Keratinocyte (primary cell): Measurements from ENCODE around the gene GNB1. TPM values are rescaled to one million over a fixed set of nuclear protein-coding genes. Genes with fewer than 3 reads are reported as not detected.

Source experiments
- DNase-seq: peaks from one replicate; pipeline ENCODE4 v3.0.0-alpha.2; 2011; ENCODE audit warnings: low read depth, missing footprints, low spot score
- FAIRE-seq: peaks from 2 replicates; lab custom pipeline; 2011; peaks lifted over from hg19 to GRCh38; lab: Jason Lieb, UNC
- H2AFZ ChIP-seq: 2 replicates; pipeline ENCODE4 v1.6.0; 2012; ENCODE audit warnings: low read length, control low read depth, inconsistent platforms; ENCODE audit not compliant: control insufficient read depth
- H3K27ac ChIP-seq: 2 replicates; pipeline ENCODE4 v1.5.1; 2011; ENCODE audit warnings: low read length; ENCODE audit not compliant: control insufficient read depth, insufficient read depth
- H3K27me3 ChIP-seq: 3 replicates; pipeline ENCODE4 v1.6.0; 2011; ENCODE audit warnings: low read length; ENCODE audit not compliant: control insufficient read depth, insufficient read depth; ENCODE audit errors: extremely low read depth
- H3K36me3 ChIP-seq, 2 experiments: 2 replicates in 1 of 2; 3 replicates in 1 of 2; pipeline ENCODE4 v1.5.1; 2011; ENCODE audit warnings: low read length in 2 of 2, mild to moderate bottlenecking in 1 of 2; ENCODE audit not compliant: control insufficient read depth in 2 of 2, insufficient read depth in 2 of 2; ENCODE audit errors: extremely low read depth in 1 of 2
- H3K4me1 ChIP-seq: 3 replicates; pipeline ENCODE4 v1.5.1; 2011; ENCODE audit warnings: low read length; ENCODE audit not compliant: control insufficient read depth, insufficient read depth; ENCODE audit errors: extremely low read depth
- H3K4me2 ChIP-seq: 3 replicates; pipeline ENCODE4 v1.6.0; 2011; ENCODE audit warnings: low read depth, low read length; ENCODE audit not compliant: control insufficient read depth, insufficient read depth; ENCODE audit errors: extremely low read depth
- H3K4me3 ChIP-seq, 3 experiments: fragments of 200-600 bp in 1 of 3; sonication (generic) in 1 of 3; 2 replicates in 2 of 3; 3 replicates in 1 of 3; pipeline ENCODE4 v1.5.1; 2011 to 2016; ENCODE audit warnings: low read length in 3 of 3, mild to moderate bottlenecking in 3 of 3, control low read depth in 2 of 3, inconsistent platforms in 1 of 3, low read depth in 1 of 3, mixed read lengths in 1 of 3, mixed run types in 1 of 3, moderate library complexity in 1 of 3; ENCODE audit not compliant: control insufficient read depth in 2 of 3, insufficient read depth in 2 of 3; ENCODE audit errors: extremely low read depth in 1 of 3
- H3K79me2 ChIP-seq: 2 replicates; pipeline ENCODE4 v1.6.0; 2012; ENCODE audit warnings: low read length; ENCODE audit not compliant: control insufficient read depth, insufficient read depth
- H3K9ac ChIP-seq: 3 replicates; pipeline ENCODE4 v1.6.0; 2011; ENCODE audit warnings: low read length; ENCODE audit not compliant: control insufficient read depth, insufficient read depth; ENCODE audit errors: extremely low read depth
- H3K9me1 ChIP-seq: 3 replicates; pipeline ENCODE4 v1.6.0; 2011; ENCODE audit warnings: low read length; ENCODE audit not compliant: control insufficient read depth, insufficient read depth; ENCODE audit errors: extremely low read depth
- H3K9me3 ChIP-seq: 2 replicates; pipeline ENCODE4 v1.5.1; 2012; ENCODE audit warnings: low read depth, low read length; ENCODE audit not compliant: control insufficient read depth
- H4K20me1 ChIP-seq: 3 replicates; pipeline ENCODE4 v1.6.0; 2011; ENCODE audit warnings: low read length; ENCODE audit not compliant: control insufficient read depth, insufficient read depth; ENCODE audit errors: extremely low read depth
- CTCF ChIP-seq, 3 experiments: IDR thresholded peaks in 1 of 3; conservative IDR thresholded peaks in 1 of 3; optimal IDR thresholded peaks in 1 of 3; 2 replicates in 2 of 3; 3 replicates in 1 of 3; pipeline versions ENCODE3 to v1.5.1; 2011; ENCODE audit warnings: low read length in 3 of 3, mild to moderate bottlenecking in 3 of 3, moderate library complexity in 2 of 3, control low read depth in 1 of 3, inconsistent platforms in 1 of 3; ENCODE audit not compliant: insufficient read depth in 2 of 3; ENCODE audit errors: extremely low read depth in 1 of 3
- EZH2 ChIP-seq: IDR thresholded peaks from one replicate; pipeline ENCODE4 v1.6.1; 2012; ENCODE audit warnings: inconsistent platforms, mild to moderate bottlenecking, low read length, moderate library complexity
- dilution Hi-C: fragments of 300-500 bp; cut with MboI; formaldehyde crosslinking; loops from one replicate; pipeline ENCODE4 v1.7.0; 2020; ENCODE audit warnings: low sequenced_read_pairs; ENCODE audit not compliant: extremely low pct_ligation_motif_present
- polyA plus RNA-seq, 5 experiments: library from polyadenylated mRNA; depleted of rRNA in 3 of 5; stranded (reverse) in 3 of 5; stranded (forward) in 1 of 5; unstranded in 1 of 5; fragments of >200 nt; gene quantifications; 1 replicate in 1 of 5; 2 replicates in 3 of 5; 3 replicates in 1 of 5; pipeline versions ENCODE4 v1.2.1 to v1.2.3, GENCODE V29; 2011 to 2012; ENCODE audit warnings: missing spikeins in 2 of 5, low read depth in 1 of 5, low replicate concordance in 1 of 5

Gene GNB1
- polyA plus RNA-seq, 1 donor (not counting 4 experiments of a cell fraction or from before 2014, with no cell fraction given), result 364 TPM

GRCh38 chr1:1921459-1921862 lies 30.6 kb upstream of the GNB1 start:
- Histone ChIP-seq H3K27me3 (peaks cover 19% of the 10 kb centered on the region), H3K4me3 (no peak overlapping the region)
- no peak for FAIRE-seq

GRCh38 chr1:1920608-1921458 lies 29.9 kb upstream of the GNB1 start:
- dilution Hi-C loops, result no loop called here
- Histone ChIP-seq H3K4me2 (no peak overlapping the region), H3K36me3 (no peaks in the 10 kb centered on the region), H3K9me3 (no peaks in the 10 kb centered on the region), H4K20me1 (no peaks in the 10 kb centered on the region), H3K27ac (no peak overlapping the region), H3K4me3 (no peak overlapping the region), H3K27me3 (peaks cover 16% of the 10 kb centered on the region), H3K79me2 (no peaks in the 10 kb centered on the region), H3K9ac (no peak overlapping the region), H3K9me1 (no peaks in the 10 kb centered on the region), H2AFZ (no peak overlapping the region), H3K4me1 (no peaks in the 10 kb centered on the region)
- TF ChIP-seq EZH2 (no peak), CTCF (optimal IDR thresholded peaks at IDR 0.05 in 1 of 3, IDR thresholded peaks at IDR 0.05 in 1 of 3, conservative IDR thresholded peaks at IDR 0.05 in 1 of 3; ENCODE audit: extremely low read depth in 1 of 3, insufficient read depth in 2 of 3, low read length in 3 of 3) (no peak)
- FAIRE-seq (no peak), DNase-seq (no peak)

More at GRCh38 chr1:1921459-1921862, 30.6 kb upstream of the GNB1 start:
- no peak overlapping the region for H3K27ac ChIP-seq
- TF ChIP-seq CTCF (optimal IDR thresholded peaks at IDR 0.05 in 1 of 3, IDR thresholded peaks at IDR 0.05 in 1 of 3, conservative IDR thresholded peaks at IDR 0.05 in 1 of 3; ENCODE audit: extremely low read depth in 1 of 3, insufficient read depth in 2 of 3, low read length in 3 of 3), result no peak
- no peaks in the 10 kb centered on the region for H3K9me1 ChIP-seq
- dilution Hi-C loops, result no loop called here
- H4K20me1 ChIP-seq, result no peaks in the 10 kb centered on the region
- no peak overlapping the region for H3K9ac ChIP-seq
- H2AFZ ChIP-seq, result no peak overlapping the region
- H3K36me3 ChIP-seq, result no peaks in the 10 kb centered on the region
- no peaks in the 10 kb centered on the region for H3K79me2 ChIP-seq
- no peak overlapping the region for H3K4me2 ChIP-seq
- H3K9me3 ChIP-seq, result no peaks in the 10 kb centered on the region
- H3K4me1 ChIP-seq, result no peaks in the 10 kb centered on the region
- no peak for DNase-seq
